K562 (cell line): ENCODE results near the gene UBALD2. TPM values are rescaled to one million over a fixed set of nuclear protein-coding genes. Genes with fewer than 3 reads are reported as not detected.

Experiments used
- E4F1 ChIP-seq: fragments of 250-450 bp; sonication (Bioruptor Pico); IDR thresholded peaks from 2 replicates; pipeline ENCODE4 v1.5.0; 2021; ENCODE audit warnings: mild to moderate bottlenecking, borderline replicate concordance
- FOXM1 ChIP-seq, 2 experiments: fragments of 450-650 bp in 1 of 2; sonication (generic) in 1 of 2; formaldehyde crosslinking in 1 of 2; IDR thresholded peaks; 2 replicates each; pipeline versions ENCODE4 v1.6.1 to v1.9.0; 2017 to 2022; ENCODE audit warnings: low read depth in 2 of 2, mild to moderate bottlenecking in 2 of 2, missing genetic modification reagents in 1 of 2, moderate library complexity in 1 of 2
- NFATC3 ChIP-seq: fragments of 450-650 bp; IDR thresholded peaks from 2 replicates; pipeline ENCODE4 v1.6.1; 2017; ENCODE audit warnings: mild to moderate bottlenecking
- NR1H2 ChIP-seq: sonication (generic); formaldehyde crosslinking; IDR thresholded peaks from 2 replicates; pipeline ENCODE4 v1.4.0; 2020; ENCODE audit warnings: mild to moderate bottlenecking, missing genetic modification reagents
- PPARD ChIP-seq: fragments of 250-450 bp; sonication (Bioruptor Pico); IDR thresholded peaks from 2 replicates; pipeline ENCODE4 v1.8.0; 2022; ENCODE audit warnings: inconsistent platforms, mild to moderate bottlenecking, moderate library complexity
- SNAPC5 ChIP-seq: fragments of 250-450 bp; sonication (Bioruptor Pico); IDR thresholded peaks from 2 replicates; pipeline ENCODE4 v1.8.0; 2021; ENCODE audit warnings: moderate library complexity, mild to moderate bottlenecking, inconsistent platforms
- TARDBP ChIP-seq: fragments of 450-650 bp; IDR thresholded peaks from 2 replicates; pipeline ENCODE4 v1.6.1; 2016
- ZEB2 ChIP-seq: fragments of 450-650 bp; IDR thresholded peaks from 2 replicates; pipeline ENCODE4 v1.6.1; 2016
- ZNF24 ChIP-seq: fragments of 450-650 bp; IDR thresholded peaks from 2 replicates; pipeline ENCODE4 v1.6.1; 2016
- ZZZ3 ChIP-seq: fragments of 450-650 bp; IDR thresholded peaks from 2 replicates; pipeline ENCODE4 v1.6.1; 2016; ENCODE audit warnings: antibody characterized with exemption, mild to moderate bottlenecking, moderate library complexity
- polyA plus RNA-seq, 8 experiments: library from polyadenylated mRNA; depleted of rRNA in 4 of 8; stranded (reverse) in 5 of 8; unstranded in 3 of 8; fragments of >200 nt; fragmentation: Nextera tagmentation in 2 of 8; fragmentation: Illumina TruSeq in 1 of 8; extraction: Ambion mirVana in 2 of 8; extraction: Trizol in 1 of 8; gene quantifications; 2 replicates each; pipeline versions ENCODE4 v1.2.1 to v1.2.3, GENCODE V29; 2011 to 2014; ENCODE audit warnings: inconsistent platforms in 1 of 8, missing spikeins in 1 of 8
- total RNA-seq, 7 experiments: library from RNA; depleted of rRNA in 6 of 7; stranded (reverse); fragments of >200 nt in 6 of 7; fragmentation: Illumina TruSeq in 2 of 7; extraction: Trizol in 2 of 7; gene quantifications; 2 replicates each; pipeline versions ENCODE4 v1.2.1 to v1.2.3, GENCODE V29; 2011 to 2021; ENCODE audit warnings: low replicate concordance in 1 of 7
- TF ChIP-seq, protein P1 (sequence below): fragments of 450-650 bp; IDR thresholded peaks from 2 replicates; pipeline ENCODE4 v1.6.1; 2016; ENCODE audit warnings: mild to moderate bottlenecking, moderate library complexity
- TF ChIP-seq, protein P2 (sequence below): sonication (generic); formaldehyde crosslinking; IDR thresholded peaks from 2 replicates; pipeline ENCODE4 v1.9.0; 2022; ENCODE audit warnings: mild to moderate bottlenecking, missing genetic modification reagents
- TF ChIP-seq, protein P3 (sequence below), 2 experiments: fragments of 450-650 bp; IDR thresholded peaks; 2 replicates each; pipeline ENCODE4 v1.6.1; 2016

Gene UBALD2
- total and polyA plus RNA-seq, 9 of the 15 experiments (the other 6 are each of a cell fraction or from before 2014, with no cell fraction given), result 2.3 to 94.1 (median 25.3) TPM

- TF ChIP-seq E4F1 (no peak), ZEB2 (no peak), FOXM1 (IDR thresholded peaks at IDR 0.05; ENCODE audit: low read depth) (no peak), FOXM1 (CRISPR knock-in tag; IDR thresholded peaks at IDR 0.05; ENCODE audit: low read depth) (no peak), SNAPC5 (CRISPR knock-in tag) (no peak), PPARD (CRISPR knock-in tag) (no peak), ZNF24 (no peak), ZZZ3 (no peak), NFATC3 (0 out of 2 replicates have a peak, but pooled peaks have one; percentile 26), TARDBP (no peak), NR1H2 (CRISPR knock-in tag) (no peak)
- TF ChIP-seq, protein P1, sequence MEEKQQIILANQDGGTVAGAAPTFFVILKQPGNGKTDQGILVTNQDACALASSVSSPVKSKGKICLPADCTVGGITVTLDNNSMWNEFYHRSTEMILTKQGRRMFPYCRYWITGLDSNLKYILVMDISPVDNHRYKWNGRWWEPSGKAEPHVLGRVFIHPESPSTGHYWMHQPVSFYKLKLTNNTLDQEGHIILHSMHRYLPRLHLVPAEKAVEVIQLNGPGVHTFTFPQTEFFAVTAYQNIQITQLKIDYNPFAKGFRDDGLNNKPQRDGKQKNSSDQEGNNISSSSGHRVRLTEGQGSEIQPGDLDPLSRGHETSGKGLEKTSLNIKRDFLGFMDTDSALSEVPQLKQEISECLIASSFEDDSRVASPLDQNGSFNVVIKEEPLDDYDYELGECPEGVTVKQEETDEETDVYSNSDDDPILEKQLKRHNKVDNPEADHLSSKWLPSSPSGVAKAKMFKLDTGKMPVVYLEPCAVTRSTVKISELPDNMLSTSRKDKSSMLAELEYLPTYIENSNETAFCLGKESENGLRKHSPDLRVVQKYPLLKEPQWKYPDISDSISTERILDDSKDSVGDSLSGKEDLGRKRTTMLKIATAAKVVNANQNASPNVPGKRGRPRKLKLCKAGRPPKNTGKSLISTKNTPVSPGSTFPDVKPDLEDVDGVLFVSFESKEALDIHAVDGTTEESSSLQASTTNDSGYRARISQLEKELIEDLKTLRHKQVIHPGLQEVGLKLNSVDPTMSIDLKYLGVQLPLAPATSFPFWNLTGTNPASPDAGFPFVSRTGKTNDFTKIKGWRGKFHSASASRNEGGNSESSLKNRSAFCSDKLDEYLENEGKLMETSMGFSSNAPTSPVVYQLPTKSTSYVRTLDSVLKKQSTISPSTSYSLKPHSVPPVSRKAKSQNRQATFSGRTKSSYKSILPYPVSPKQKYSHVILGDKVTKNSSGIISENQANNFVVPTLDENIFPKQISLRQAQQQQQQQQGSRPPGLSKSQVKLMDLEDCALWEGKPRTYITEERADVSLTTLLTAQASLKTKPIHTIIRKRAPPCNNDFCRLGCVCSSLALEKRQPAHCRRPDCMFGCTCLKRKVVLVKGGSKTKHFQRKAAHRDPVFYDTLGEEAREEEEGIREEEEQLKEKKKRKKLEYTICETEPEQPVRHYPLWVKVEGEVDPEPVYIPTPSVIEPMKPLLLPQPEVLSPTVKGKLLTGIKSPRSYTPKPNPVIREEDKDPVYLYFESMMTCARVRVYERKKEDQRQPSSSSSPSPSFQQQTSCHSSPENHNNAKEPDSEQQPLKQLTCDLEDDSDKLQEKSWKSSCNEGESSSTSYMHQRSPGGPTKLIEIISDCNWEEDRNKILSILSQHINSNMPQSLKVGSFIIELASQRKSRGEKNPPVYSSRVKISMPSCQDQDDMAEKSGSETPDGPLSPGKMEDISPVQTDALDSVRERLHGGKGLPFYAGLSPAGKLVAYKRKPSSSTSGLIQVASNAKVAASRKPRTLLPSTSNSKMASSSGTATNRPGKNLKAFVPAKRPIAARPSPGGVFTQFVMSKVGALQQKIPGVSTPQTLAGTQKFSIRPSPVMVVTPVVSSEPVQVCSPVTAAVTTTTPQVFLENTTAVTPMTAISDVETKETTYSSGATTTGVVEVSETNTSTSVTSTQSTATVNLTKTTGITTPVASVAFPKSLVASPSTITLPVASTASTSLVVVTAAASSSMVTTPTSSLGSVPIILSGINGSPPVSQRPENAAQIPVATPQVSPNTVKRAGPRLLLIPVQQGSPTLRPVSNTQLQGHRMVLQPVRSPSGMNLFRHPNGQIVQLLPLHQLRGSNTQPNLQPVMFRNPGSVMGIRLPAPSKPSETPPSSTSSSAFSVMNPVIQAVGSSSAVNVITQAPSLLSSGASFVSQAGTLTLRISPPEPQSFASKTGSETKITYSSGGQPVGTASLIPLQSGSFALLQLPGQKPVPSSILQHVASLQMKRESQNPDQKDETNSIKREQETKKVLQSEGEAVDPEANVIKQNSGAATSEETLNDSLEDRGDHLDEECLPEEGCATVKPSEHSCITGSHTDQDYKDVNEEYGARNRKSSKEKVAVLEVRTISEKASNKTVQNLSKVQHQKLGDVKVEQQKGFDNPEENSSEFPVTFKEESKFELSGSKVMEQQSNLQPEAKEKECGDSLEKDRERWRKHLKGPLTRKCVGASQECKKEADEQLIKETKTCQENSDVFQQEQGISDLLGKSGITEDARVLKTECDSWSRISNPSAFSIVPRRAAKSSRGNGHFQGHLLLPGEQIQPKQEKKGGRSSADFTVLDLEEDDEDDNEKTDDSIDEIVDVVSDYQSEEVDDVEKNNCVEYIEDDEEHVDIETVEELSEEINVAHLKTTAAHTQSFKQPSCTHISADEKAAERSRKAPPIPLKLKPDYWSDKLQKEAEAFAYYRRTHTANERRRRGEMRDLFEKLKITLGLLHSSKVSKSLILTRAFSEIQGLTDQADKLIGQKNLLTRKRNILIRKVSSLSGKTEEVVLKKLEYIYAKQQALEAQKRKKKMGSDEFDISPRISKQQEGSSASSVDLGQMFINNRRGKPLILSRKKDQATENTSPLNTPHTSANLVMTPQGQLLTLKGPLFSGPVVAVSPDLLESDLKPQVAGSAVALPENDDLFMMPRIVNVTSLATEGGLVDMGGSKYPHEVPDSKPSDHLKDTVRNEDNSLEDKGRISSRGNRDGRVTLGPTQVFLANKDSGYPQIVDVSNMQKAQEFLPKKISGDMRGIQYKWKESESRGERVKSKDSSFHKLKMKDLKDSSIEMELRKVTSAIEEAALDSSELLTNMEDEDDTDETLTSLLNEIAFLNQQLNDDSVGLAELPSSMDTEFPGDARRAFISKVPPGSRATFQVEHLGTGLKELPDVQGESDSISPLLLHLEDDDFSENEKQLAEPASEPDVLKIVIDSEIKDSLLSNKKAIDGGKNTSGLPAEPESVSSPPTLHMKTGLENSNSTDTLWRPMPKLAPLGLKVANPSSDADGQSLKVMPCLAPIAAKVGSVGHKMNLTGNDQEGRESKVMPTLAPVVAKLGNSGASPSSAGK, result 0 out of 2 replicates have a peak, but pooled peaks have one; percentile 47
- TF ChIP-seq, protein P2, sequence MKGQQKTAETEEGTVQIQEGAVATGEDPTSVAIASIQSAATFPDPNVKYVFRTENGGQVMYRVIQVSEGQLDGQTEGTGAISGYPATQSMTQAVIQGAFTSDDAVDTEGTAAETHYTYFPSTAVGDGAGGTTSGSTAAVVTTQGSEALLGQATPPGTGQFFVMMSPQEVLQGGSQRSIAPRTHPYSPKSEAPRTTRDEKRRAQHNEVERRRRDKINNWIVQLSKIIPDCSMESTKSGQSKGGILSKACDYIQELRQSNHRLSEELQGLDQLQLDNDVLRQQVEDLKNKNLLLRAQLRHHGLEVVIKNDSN, result no peak
- TF ChIP-seq, protein P3, sequence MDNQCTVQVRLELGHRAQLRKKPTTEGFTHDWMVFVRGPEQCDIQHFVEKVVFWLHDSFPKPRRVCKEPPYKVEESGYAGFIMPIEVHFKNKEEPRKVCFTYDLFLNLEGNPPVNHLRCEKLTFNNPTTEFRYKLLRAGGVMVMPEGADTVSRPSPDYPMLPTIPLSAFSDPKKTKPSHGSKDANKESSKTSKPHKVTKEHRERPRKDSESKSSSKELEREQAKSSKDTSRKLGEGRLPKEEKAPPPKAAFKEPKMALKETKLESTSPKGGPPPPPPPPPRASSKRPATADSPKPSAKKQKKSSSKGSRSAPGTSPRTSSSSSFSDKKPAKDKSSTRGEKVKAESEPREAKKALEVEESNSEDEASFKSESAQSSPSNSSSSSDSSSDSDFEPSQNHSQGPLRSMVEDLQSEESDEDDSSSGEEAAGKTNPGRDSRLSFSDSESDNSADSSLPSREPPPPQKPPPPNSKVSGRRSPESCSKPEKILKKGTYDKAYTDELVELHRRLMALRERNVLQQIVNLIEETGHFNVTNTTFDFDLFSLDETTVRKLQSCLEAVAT (IDR thresholded peaks at IDR 0.05), result 0 out of 4 replicates have a peak, but pooled peaks of 1 of the 2 experiments have one; percentile 9
Observed at GRCh38 chr17:76241204-76241538, 24.0 kb upstream of the UBALD2 start (continued).
